GM18502 (cell line): Measurements from ENCODE around the gene PRIMPOL.

ENCODE experiments used
- ATAC-seq: cut with Tn5 transposase; IDR thresholded peaks from one replicate; pipeline ENCODE4 v1.9.1; 2021; ENCODE audit warnings: mild to moderate bottlenecking; ENCODE audit not compliant: unreplicated experiment, poor library complexity

The PRIMPOL gene

GRCh38 chr4:184662236-184662635 is 12.7 kb downstream of the PRIMPOL start:
- no peak for ATAC-seq

- ATAC-seq = peak; percentile 61
Measured at GRCh38 chr4:184664445-184665210, 15.1 kb downstream of the PRIMPOL start.

- ATAC-seq = no peak
Measured at GRCh38 chr4:184666670-184667069, 17.1 kb downstream of the PRIMPOL start.

GRCh38 chr4:184668096-184668495 is 18.6 kb downstream of the PRIMPOL start:
- no peak for ATAC-seq

- ATAC-seq = no peak
Measured at GRCh38 chr4:184668511-184669114, 19.1 kb downstream of the PRIMPOL start.

GRCh38 chr4:184669251-184669650 is 19.7 kb downstream of the PRIMPOL start:
- no peak for ATAC-seq

GRCh38 chr4:184671101-184671500 is 21.6 kb downstream of the PRIMPOL start:
- no peak for ATAC-seq

GRCh38 chr4:184672741-184673140 is 23.2 kb downstream of the PRIMPOL start:
- no peak for ATAC-seq

GRCh38 chr4:184674011-184674410 is 24.5 kb downstream of the PRIMPOL start:
- no peak for ATAC-seq

- ATAC-seq = no peak
Measured at GRCh38 chr4:184675018-184675417, 25.5 kb downstream of the PRIMPOL start.

- no peak for ATAC-seq
Measured at GRCh38 chr4:184675821-184676492, 26.4 kb downstream of the PRIMPOL start.

GRCh38 chr4:184680698-184681097 is 31.2 kb downstream of the PRIMPOL start:
- ATAC-seq = no peak

- no peak for ATAC-seq
Measured at GRCh38 chr4:184681916-184682315, 32.4 kb downstream of the PRIMPOL start.

- ATAC-seq = no peak
Measured at GRCh38 chr4:184684491-184685189, 35.1 kb downstream of the PRIMPOL start.

GRCh38 chr4:184688005-184688404 is 38.5 kb downstream of the PRIMPOL start:
- ATAC-seq = no peak

- no peak for ATAC-seq
Measured at GRCh38 chr4:184688447-184688846, 38.9 kb downstream of the PRIMPOL start.

GRCh38 chr4:184689681-184690080 is 40.1 kb downstream of the PRIMPOL start:
- no peak for ATAC-seq

GRCh38 chr4:184693056-184693455 is 43.5 kb downstream of the PRIMPOL start:
- ATAC-seq = no peak

GRCh38 chr4:184694412-184694956 is 44.9 kb downstream of the PRIMPOL start:
- ATAC-seq = no peak

GRCh38 chr4:184695178-184695896 is 45.8 kb downstream of the PRIMPOL start:
- no peak for ATAC-seq
